ENCODE results near the gene ATP5PD.

DNA sequence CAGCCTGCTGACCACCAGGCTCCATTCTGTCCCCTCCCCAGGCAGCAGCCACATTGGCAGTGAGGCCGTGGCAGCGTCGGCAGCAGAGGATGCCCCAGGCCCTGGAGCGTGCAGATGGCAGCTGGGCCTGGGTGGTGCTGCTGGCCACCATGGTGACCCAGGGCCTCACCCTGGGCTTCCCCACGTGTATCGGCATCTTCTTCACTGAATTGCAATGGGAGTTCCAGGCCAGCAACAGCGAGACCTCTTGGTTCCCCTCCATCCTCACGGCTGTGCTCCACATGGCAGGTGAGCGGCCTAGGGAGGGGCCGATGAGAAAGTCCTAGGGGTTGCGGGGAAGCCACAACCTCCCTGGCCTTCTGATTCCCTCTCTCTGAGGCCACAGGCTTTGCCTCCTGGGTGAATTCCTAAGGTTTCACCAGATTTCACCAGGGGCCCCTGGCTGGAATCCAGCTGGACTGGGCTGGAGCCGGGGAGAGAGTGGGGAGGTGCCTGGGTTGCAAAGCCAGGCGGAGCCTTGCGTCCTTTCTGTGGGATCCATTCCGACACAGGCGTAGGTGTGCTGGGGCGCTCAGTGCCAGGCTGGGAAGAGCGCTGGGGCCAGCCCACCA, 46.9 kb upstream of the ATP5PD start:
- TF ChIP-seq, protein P1, sequence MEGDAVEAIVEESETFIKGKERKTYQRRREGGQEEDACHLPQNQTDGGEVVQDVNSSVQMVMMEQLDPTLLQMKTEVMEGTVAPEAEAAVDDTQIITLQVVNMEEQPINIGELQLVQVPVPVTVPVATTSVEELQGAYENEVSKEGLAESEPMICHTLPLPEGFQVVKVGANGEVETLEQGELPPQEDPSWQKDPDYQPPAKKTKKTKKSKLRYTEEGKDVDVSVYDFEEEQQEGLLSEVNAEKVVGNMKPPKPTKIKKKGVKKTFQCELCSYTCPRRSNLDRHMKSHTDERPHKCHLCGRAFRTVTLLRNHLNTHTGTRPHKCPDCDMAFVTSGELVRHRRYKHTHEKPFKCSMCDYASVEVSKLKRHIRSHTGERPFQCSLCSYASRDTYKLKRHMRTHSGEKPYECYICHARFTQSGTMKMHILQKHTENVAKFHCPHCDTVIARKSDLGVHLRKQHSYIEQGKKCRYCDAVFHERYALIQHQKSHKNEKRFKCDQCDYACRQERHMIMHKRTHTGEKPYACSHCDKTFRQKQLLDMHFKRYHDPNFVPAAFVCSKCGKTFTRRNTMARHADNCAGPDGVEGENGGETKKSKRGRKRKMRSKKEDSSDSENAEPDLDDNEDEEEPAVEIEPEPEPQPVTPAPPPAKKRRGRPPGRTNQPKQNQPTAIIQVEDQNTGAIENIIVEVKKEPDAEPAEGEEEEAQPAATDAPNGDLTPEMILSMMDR (IDR thresholded peaks at IDR 0.05) = no peak
- TF ChIP-seq EZH2 (IDR thresholded peaks at IDR 0.05; ENCODE audit: borderline replicate concordance, insufficient read depth, low read depth, low read length, poor library complexity, severe bottlenecking) = no peak

Data from B cell (primary cell).